HepG2 (cell line): ENCODE results near the gene ESPN. TPM values are rescaled to one million over a fixed set of nuclear protein-coding genes. Genes with fewer than 3 reads are reported as not detected.
A peak's percentile ranks its signal among the peaks of the same experiment; 100 is the strongest.

ENCODE experiments used
- PCBP2 ChIP-seq: fragments of 200-400 bp; formaldehyde crosslinking; optimal IDR thresholded peaks from 2 replicates; pipeline ENCODE3; 2018; ENCODE audit warnings: low read length, low read depth; ENCODE audit not compliant: poor library complexity, severe bottlenecking
- REL ChIP-seq: sonication (generic); formaldehyde crosslinking; conservative IDR thresholded peaks from 2 replicates; pipeline ENCODE4 v1.8.0; 2022; ENCODE audit warnings: mild to moderate bottlenecking, missing genetic modification reagents, moderate library complexity
- ZMYM3 ChIP-seq: sonication (generic); formaldehyde crosslinking; IDR thresholded peaks from 2 replicates; pipeline ENCODE4 v1.5.1; 2020; ENCODE audit warnings: mild to moderate bottlenecking, missing genetic modification reagents
- ZNF235 ChIP-seq: sonication (generic); formaldehyde crosslinking; IDR thresholded peaks from 2 replicates; pipeline ENCODE4 v1.8.1; 2023; ENCODE audit warnings: mild to moderate bottlenecking, missing genetic modification reagents, borderline replicate concordance
- polyA plus RNA-seq, 8 experiments: library from polyadenylated mRNA; depleted of rRNA in 3 of 8; stranded (reverse) in 7 of 8; unstranded in 1 of 8; fragments of >200 nt; fragmentation: Illumina TruSeq in 4 of 8; extraction: Trizol in 4 of 8; gene quantifications; 2 replicates each; pipeline versions ENCODE4 v1.2.1 to v1.2.3, GENCODE V29; 2011 to 2016; ENCODE audit warnings: low read depth in 4 of 8, missing spikeins in 1 of 8, mixed read lengths in 1 of 8; ENCODE audit not compliant: insufficient read depth in 1 of 8
- total RNA-seq, 5 experiments: library from RNA; depleted of rRNA; stranded (reverse); fragments of >200 nt; fragmentation: Illumina TruSeq; extraction: Trizol; gene quantifications; 2 replicates each; pipeline ENCODE4 v1.2.3, GENCODE V29; 2016; ENCODE audit warnings: low read depth in 1 of 5
- TF ChIP-seq, protein P1 (sequence below), 2 experiments: sonication (generic) in 1 of 2; formaldehyde crosslinking in 1 of 2; IDR thresholded peaks; 2 replicates each; pipeline versions ENCODE4 v1.6.1 to v1.9.0; 2014 to 2022; ENCODE audit warnings: antibody characterized with exemption in 1 of 2, borderline replicate concordance in 1 of 2, inconsistent platforms in 1 of 2, low read depth in 1 of 2, missing genetic modification reagents in 1 of 2
- TF ChIP-seq, protein P2 (sequence below): IDR thresholded peaks from 2 replicates; pipeline ENCODE4 v1.6.1; 2016; ENCODE audit warnings: low read depth, control low read depth
- TF ChIP-seq, protein P3 (sequence below): IDR thresholded peaks from 2 replicates; pipeline ENCODE4 v1.4.0; 2020; ENCODE audit warnings: mild to moderate bottlenecking, missing genetic modification reagents

ESPN gene
- total and polyA plus RNA-seq, 2 of the 13 experiments (the other 11 are each of a cell fraction or from before 2014, with no cell fraction given), result 48.6 to 54.2 TPM

DNA sequence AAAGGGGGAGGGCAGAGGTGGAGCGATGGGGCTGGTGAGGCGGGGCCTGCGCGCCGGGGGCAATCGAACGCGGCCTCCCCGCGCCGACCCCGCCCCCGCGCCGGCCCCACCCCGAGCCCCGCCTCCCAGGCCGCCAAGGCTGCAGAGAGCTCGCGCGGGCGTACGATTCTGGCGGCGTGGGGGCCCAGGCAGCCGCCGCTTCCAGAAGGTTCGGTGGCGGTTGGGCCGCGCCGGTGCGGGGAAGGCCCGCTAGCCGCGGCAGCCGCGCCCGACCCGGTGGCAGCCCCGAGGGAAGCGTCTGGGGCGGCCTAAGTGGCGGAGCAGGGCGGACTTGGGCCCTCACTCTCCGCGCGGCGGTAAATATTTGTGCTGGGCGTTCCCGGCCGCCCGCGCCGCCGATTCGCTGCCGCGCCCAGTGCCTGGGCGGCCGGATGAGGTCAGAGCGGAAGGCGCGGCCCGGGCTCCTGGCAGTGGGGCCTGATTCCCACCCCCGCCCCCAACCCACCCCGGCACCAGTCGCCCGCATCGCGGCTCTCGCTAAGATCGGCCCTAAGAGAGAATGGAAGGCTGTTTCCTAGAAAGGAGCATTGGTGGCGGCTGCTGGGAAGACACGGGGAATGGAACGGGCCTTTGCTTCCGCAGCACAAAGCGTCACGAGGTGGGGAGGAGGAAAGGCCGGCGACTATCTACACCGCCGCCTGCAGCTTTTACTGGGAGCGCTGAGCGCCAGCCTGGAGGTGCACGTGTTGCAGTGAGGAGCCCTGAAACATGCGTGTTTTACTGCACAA is 31.0 kb upstream of the ESPN start, which contains the start of gene ACOT7 (continued):
- TF ChIP-seq, protein P1, sequence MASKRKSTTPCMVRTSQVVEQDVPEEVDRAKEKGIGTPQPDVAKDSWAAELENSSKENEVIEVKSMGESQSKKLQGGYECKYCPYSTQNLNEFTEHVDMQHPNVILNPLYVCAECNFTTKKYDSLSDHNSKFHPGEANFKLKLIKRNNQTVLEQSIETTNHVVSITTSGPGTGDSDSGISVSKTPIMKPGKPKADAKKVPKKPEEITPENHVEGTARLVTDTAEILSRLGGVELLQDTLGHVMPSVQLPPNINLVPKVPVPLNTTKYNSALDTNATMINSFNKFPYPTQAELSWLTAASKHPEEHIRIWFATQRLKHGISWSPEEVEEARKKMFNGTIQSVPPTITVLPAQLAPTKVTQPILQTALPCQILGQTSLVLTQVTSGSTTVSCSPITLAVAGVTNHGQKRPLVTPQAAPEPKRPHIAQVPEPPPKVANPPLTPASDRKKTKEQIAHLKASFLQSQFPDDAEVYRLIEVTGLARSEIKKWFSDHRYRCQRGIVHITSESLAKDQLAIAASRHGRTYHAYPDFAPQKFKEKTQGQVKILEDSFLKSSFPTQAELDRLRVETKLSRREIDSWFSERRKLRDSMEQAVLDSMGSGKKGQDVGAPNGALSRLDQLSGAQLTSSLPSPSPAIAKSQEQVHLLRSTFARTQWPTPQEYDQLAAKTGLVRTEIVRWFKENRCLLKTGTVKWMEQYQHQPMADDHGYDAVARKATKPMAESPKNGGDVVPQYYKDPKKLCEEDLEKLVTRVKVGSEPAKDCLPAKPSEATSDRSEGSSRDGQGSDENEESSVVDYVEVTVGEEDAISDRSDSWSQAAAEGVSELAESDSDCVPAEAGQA (IDR thresholded peaks at IDR 0.05; ENCODE audit: low read depth), result 0 out of 2 replicates have a peak, but pooled peaks have one; percentile 13
- TF ChIP-seq, protein P1 (CRISPR knock-in tag; IDR thresholded peaks at IDR 0.05; ENCODE audit: borderline replicate concordance), result no peak; the same call in 1 of the 2 replicates
- TF ChIP-seq PCBP2 (no peak), REL (CRISPR knock-in tag) (peak; percentile 53; the same call in 1 of the 2 replicates), ZNF235 (peak; percentile 62; the same call in 1 of the 2 replicates), ZMYM3 (CRISPR knock-in tag) (0 out of 2 replicates have a peak, but pooled peaks have one; percentile 27)
- TF ChIP-seq, protein P2, sequence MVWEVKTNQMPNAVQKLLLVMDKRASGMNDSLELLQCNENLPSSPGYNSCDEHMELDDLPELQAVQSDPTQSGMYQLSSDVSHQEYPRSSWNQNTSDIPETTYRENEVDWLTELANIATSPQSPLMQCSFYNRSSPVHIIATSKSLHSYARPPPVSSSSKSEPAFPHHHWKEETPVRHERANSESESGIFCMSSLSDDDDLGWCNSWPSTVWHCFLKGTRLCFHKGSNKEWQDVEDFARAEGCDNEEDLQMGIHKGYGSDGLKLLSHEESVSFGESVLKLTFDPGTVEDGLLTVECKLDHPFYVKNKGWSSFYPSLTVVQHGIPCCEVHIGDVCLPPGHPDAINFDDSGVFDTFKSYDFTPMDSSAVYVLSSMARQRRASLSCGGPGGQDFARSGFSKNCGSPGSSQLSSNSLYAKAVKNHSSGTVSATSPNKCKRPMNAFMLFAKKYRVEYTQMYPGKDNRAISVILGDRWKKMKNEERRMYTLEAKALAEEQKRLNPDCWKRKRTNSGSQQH, result no peak; the same call in 1 of the 2 replicates
- TF ChIP-seq, protein P3, sequence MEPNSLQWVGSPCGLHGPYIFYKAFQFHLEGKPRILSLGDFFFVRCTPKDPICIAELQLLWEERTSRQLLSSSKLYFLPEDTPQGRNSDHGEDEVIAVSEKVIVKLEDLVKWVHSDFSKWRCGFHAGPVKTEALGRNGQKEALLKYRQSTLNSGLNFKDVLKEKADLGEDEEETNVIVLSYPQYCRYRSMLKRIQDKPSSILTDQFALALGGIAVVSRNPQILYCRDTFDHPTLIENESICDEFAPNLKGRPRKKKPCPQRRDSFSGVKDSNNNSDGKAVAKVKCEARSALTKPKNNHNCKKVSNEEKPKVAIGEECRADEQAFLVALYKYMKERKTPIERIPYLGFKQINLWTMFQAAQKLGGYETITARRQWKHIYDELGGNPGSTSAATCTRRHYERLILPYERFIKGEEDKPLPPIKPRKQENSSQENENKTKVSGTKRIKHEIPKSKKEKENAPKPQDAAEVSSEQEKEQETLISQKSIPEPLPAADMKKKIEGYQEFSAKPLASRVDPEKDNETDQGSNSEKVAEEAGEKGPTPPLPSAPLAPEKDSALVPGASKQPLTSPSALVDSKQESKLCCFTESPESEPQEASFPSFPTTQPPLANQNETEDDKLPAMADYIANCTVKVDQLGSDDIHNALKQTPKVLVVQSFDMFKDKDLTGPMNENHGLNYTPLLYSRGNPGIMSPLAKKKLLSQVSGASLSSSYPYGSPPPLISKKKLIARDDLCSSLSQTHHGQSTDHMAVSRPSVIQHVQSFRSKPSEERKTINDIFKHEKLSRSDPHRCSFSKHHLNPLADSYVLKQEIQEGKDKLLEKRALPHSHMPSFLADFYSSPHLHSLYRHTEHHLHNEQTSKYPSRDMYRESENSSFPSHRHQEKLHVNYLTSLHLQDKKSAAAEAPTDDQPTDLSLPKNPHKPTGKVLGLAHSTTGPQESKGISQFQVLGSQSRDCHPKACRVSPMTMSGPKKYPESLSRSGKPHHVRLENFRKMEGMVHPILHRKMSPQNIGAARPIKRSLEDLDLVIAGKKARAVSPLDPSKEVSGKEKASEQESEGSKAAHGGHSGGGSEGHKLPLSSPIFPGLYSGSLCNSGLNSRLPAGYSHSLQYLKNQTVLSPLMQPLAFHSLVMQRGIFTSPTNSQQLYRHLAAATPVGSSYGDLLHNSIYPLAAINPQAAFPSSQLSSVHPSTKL (CRISPR knock-in tag), result no peak
